ENCODE results near the gene SETD1B.

The SETD1B gene

DNA sequence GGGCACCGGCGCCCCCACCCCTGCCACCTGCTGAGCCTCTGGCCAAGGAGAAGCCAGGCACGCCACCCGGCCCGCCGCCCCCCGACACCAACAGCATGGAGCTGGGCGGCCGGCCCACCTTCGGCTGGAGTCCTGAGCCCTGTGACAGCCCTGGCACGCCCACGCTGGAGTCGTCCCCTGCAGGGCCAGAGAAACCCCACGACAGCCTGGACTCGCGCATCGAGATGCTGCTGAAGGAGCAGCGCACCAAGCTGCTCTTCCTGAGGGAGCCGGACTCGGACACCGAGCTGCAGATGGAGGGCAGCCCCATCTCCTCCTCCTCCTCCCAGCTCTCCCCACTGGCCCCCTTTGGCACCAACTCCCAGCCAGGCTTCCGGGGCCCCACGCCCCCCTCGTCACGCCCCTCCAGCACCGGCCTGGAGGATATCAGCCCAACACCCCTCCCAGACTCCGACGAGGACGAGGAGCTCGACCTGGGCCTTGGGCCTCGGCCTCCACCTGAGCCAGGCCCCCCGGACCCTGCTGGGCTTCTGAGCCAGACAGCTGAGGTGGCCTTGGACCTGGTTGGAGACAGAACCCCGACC, 6.5 kb downstream of the SETD1B start:
- H3K27ac ChIP-seq, result peak overlapping the region; percentile 83

DNA sequence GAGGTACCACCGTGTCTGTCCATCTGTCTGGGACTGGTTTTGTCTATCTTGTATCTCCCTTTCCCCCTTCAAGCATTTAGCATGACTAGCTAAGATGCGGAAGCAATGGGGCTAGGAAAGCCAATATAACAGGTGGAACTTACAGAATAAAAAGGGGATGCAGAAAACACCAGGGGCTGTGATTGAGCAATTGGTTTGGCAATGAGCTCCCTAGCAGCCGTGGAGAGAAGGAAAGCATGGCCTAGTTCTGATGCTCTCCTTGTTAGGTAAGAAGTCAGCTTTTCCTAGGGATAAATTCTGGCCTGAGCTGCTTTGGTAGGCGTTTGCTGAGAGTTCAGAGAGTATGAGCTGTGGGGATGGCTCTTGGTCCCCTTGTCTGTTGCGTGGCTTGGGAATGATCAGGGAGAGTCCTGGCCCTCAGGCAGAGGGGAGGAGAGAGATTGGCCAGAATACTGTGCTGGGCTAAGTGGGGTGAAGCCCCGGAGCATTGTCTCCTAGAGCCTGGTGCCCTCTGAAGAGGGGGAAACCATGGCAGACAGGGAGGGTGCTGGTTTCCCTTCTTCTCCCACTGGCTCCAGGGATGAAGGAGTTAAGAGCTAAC, 7.1 kb downstream of the SETD1B start:
- peak overlapping the region; percentile 83 for H3K27ac ChIP-seq
- TF ChIP-seq, protein P1, sequence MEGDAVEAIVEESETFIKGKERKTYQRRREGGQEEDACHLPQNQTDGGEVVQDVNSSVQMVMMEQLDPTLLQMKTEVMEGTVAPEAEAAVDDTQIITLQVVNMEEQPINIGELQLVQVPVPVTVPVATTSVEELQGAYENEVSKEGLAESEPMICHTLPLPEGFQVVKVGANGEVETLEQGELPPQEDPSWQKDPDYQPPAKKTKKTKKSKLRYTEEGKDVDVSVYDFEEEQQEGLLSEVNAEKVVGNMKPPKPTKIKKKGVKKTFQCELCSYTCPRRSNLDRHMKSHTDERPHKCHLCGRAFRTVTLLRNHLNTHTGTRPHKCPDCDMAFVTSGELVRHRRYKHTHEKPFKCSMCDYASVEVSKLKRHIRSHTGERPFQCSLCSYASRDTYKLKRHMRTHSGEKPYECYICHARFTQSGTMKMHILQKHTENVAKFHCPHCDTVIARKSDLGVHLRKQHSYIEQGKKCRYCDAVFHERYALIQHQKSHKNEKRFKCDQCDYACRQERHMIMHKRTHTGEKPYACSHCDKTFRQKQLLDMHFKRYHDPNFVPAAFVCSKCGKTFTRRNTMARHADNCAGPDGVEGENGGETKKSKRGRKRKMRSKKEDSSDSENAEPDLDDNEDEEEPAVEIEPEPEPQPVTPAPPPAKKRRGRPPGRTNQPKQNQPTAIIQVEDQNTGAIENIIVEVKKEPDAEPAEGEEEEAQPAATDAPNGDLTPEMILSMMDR (conservative IDR thresholded peaks at IDR 0.05), result no peak

More for the DNA sequence above, 6.5 kb downstream of the SETD1B start:
- TF ChIP-seq, protein P1 (conservative IDR thresholded peaks at IDR 0.05), result no peak

GRCh38 chr12:121811434-121812319, 7.9 kb downstream of the SETD1B start:
- peak overlapping the region; percentile 83 for H3K27ac ChIP-seq
- TF ChIP-seq, protein P1 (conservative IDR thresholded peaks at IDR 0.05), result peak; percentile 100

DNA sequence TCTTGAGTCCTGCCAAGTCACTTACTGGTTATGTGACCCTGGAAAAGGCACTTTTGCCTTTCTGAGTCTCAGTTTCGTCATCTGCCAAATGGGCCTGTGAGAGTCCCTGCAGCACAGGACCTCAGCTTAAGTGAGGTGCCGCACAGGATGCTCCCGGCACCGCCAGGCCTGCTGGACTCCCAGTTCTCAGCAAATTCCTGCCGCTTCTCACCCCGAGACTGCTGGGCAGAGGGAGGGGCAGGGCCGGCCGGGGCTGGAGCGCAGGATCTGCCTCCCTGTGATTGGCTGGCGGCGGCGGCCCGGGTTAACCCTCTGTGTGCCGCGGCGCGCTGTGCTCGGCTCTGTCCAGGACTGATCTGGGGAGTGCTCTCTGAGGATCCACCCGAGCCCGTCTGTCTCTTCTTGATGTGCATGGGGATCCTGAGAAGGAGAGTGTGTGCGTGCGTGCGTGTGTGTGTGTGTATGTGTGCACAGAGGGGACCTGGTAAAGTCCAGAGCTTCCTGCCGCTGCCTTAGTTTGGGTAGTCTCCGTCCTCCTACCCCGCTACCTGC, 8.6 kb downstream of the SETD1B start:
- peak overlapping the region; percentile 83 for H3K27ac ChIP-seq
- TF ChIP-seq, protein P1 (conservative IDR thresholded peaks at IDR 0.05), result no peak; the same call in 1 of the 2 replicates

GRCh38 chr12:121812921-121813896, 9.4 kb downstream of the SETD1B start:
- H3K27ac ChIP-seq, result peak overlapping the region; percentile 83
- TF ChIP-seq, protein P1 (conservative IDR thresholded peaks at IDR 0.05), result no peak

DNA sequence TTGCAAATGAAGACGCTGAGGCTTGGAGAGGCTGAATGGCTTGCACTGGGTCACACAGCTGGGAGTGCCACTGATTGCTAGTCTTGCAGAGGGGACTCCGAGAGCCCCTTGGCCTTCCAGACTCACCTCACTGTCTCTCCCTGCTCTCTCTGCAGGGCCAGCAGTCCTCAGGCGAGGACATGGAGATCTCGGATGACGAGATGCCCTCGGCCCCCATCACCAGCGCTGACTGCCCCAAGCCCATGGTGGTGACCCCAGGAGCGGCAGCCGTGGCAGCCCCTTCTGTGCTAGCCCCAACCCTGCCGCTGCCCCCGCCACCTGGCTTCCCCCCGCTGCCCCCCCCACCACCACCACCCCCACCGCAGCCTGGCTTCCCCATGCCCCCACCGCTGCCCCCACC, 10.1 kb downstream of the SETD1B start:
- peak overlapping the region; percentile 83 for H3K27ac ChIP-seq
- TF ChIP-seq, protein P1 (conservative IDR thresholded peaks at IDR 0.05), result no peak

All from VCaP (cell line).